ENCODE results near the gene SRSF4.

DNA sequence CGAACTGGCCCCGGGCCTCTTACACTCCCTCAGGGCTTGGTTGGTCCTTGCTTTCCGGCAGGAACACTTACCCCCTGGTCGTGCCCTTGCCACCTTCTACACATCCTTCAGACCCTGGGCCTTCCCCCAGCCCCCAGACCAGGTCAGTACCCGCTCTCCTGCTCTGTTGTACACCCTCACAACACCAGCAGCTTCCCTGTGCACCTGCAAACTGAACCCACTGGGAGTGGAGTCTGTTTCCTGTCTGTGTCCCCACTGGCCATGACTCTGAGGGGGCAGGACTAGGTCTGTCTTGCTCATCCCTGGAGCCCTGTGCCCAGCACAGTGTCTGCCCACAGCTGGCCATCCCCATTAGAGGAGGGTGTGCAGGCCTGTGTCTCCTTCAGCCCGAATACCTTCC is 55.9 kb downstream of the SRSF4 start:
- TF ChIP-seq, protein P1, sequence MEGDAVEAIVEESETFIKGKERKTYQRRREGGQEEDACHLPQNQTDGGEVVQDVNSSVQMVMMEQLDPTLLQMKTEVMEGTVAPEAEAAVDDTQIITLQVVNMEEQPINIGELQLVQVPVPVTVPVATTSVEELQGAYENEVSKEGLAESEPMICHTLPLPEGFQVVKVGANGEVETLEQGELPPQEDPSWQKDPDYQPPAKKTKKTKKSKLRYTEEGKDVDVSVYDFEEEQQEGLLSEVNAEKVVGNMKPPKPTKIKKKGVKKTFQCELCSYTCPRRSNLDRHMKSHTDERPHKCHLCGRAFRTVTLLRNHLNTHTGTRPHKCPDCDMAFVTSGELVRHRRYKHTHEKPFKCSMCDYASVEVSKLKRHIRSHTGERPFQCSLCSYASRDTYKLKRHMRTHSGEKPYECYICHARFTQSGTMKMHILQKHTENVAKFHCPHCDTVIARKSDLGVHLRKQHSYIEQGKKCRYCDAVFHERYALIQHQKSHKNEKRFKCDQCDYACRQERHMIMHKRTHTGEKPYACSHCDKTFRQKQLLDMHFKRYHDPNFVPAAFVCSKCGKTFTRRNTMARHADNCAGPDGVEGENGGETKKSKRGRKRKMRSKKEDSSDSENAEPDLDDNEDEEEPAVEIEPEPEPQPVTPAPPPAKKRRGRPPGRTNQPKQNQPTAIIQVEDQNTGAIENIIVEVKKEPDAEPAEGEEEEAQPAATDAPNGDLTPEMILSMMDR (conservative IDR thresholded peaks at IDR 0.05 in 1 of 2, IDR thresholded peaks at IDR 0.05 in 1 of 2; ENCODE audit: extremely low read depth in 1 of 2, insufficient read depth in 1 of 2, low read depth in 1 of 2, low read length in 2 of 2) = no peak
- no peak for TF ChIP-seq EZH2 (IDR thresholded peaks at IDR 0.05; ENCODE audit: borderline replicate concordance, low read length)

Measured in mammary epithelial cell (primary cell).